HG03097 (cell line): Measurements from ENCODE around the gene KIF3C.
A peak's percentile ranks its signal among the peaks of the same experiment; 100 is the strongest.
"Not testable (repeated sequence)": the region's sequence is repeated elsewhere in the genome, so short reads cannot be mapped to it uniquely, and the experiment has no call there.

ENCODE experiments used
- ATAC-seq: cut with Tn5 transposase; IDR thresholded peaks from one replicate; pipeline ENCODE4 v1.9.1; 2021; ENCODE audit not compliant: unreplicated experiment, low FRiP score

Gene KIF3C

DNA sequence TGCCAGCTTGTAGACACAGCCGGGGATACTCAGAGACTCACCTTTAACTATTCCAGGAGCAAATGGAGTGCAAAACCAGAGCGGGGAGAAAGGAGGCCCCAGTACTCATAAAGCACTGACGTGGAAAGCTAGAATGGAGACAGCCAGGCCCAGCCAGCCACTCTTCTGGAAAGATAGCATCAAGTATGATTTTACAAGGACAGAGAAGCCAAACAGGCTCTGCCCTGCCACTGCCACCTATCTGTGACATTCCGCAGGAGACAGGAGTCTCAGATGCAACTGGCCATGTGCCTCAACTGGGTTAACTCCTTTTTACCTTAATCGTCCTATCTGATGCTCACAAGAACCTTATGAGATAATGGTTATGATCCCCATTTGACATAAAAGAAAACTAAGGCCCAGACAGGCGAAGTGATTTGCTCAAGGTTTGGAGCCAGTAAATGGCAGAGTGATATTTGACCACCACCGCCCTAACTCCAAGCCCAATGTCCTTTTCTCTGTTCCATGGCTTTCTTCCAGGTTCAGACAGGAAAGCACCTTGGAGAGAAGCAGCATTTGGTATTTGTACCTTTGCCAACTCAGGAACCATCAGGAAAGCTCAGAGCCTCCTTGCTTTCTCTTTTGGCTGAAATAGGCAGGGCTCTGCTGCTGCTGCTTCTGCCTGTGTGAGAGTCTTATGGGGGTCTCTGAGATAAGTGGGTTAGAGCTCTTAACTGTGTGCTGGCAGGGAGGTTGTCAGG lies 15.6 kb downstream of the KIF3C start:
- ATAC-seq, result no peak

DNA sequence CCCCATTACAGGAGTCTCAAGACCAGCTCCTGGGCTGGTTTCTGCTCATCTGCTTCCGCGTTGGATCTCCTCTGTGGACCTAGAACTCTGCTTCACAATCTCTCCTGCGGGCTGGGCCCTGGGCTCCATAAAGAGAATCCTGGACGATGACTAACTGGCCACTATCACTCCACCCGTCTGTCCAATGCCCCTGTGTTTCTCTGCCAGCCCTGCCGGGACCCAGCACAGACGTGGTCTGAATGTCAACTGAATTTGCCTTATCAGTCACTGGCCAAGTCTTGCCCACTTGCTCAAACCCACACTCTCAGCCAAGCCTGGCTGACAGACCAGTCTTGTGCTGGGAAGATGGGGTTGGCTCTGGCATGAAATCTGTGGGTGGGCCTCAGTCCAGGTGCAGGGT lies 17.4 kb downstream of the KIF3C start:
- ATAC-seq, result no peak

DNA sequence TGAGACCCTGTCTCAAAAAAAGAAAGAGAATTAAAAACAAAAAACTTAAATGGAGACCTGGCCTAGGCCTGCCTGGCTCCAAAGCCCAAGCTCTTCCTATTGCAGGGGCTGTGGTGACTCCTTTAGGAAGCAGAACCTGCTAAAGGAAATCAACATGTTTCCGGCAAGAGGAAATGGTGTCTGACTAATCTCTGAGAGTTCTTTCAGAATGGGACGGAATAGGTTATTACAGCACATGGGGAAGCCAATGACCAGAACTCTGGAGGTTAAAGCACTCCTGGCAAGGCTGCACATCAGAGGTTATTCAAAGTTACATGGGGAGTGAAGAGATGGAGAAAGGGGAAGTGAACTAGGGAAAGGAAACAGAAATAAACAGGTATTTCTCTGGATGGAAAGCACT lies 21.4 kb downstream of the KIF3C start:
- ATAC-seq, result no peak

DNA sequence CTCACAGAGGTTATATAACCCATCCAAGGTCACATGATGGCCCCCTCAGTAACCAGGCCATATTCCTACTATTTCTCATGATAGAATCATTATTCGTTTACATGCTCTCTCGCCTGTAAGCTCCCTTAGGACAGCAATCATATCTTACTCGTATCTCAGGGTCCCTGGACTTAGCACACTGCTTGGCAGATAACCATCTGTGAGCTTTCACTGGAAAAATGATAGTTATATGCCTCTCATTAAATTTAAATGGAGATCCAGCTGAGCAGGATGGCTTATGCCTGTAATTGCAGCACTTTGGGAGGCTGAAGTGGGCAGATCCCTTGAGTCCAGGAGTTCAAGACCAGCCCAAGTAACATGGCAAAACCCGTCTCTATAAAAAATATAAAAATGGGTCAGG lies 21.9 kb downstream of the KIF3C start:
- no peak for ATAC-seq

DNA sequence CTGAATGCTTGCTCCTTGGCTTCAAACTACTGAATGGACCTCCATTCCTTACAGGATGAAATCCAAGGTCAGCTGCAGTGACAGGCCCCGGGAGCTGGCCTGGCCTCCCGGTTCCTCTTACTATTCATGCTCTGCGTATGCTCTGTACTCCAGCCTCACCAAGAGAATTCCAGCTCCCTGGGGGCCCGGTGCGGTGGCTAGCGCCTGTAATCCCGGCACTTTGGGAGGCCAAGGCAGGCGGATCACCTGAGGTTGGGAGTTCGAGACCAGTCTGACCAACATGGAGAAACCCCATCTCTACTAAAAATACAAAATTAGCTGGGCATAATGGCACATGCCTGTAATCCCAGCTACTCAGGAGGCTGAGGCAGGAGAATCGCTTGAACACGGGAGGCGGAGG lies 23.7 kb downstream of the KIF3C start:
- not testable (repeated sequence) for ATAC-seq

DNA sequence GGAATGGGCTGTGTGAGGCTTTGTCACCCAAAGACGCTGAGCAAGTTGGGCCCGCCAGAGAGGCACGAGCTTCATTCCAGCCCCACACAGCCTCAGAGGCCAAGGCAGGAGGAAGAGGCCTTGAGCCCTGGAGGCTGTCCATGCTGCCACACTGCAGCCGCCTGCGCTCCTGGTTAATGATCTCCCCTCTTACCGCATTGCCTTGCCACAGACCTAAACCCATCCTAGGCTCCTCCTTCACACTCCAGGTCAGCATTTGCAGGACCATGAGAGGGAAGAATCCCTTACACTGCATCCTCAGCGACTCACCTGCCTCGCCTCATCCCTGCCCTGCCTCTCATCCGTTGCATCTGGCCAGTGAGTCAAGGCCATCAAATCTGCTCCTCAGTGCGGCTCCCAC lies 24.6 kb downstream of the KIF3C start:
- ATAC-seq, result no peak

DNA sequence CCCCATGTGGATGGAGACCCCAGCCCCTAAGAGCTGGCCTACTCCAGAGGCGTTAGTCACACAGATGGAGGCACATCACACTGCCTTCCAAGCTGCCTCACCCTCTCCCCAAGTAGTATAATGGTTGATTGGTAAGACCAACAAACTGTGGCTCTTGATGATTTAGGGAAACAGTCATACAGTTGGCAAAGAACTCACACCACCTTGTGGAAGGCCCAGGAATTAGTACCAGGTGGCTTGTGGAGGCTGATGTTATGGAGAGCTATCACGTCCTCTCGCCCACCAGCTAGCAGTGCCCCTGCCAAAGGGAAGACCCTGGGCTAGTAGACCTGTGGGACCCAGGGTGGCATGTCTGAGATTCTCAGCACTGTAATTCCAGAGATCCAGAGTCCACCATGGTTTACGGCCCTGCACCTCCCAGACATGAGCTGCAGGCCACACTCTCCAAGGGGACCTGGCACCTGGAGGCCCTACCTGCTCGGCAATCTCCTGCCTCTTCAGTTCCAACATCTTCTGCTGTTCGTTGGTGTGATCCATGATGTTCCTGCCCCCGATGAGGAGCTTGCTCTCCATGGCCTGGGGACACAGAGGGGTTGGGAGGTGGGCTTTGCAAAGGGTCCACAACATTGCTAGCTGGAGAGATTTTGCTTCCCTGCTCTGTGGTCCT lies 26.3 kb downstream of the KIF3C start:
- ATAC-seq, result no peak

DNA sequence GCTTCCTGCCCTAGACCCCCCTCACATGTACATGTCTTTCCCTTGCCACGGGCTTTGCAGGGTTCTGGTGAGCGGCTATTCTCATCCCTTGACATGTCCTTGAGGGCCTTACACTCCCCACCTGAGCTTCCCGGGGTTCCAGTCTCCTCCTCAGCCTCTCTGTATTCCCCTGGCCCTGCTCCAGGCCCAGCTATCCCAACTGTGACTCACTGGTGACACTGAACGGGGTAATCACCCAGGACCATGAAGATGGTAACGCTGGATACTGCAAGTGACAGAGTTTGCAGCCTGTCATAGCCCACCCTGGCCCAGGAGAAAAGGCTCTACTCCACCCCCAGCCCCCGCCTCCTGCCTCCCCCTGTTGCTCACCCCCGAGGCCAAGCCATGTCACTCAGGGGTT lies 27.3 kb downstream of the KIF3C start:
- ATAC-seq, result no peak

DNA sequence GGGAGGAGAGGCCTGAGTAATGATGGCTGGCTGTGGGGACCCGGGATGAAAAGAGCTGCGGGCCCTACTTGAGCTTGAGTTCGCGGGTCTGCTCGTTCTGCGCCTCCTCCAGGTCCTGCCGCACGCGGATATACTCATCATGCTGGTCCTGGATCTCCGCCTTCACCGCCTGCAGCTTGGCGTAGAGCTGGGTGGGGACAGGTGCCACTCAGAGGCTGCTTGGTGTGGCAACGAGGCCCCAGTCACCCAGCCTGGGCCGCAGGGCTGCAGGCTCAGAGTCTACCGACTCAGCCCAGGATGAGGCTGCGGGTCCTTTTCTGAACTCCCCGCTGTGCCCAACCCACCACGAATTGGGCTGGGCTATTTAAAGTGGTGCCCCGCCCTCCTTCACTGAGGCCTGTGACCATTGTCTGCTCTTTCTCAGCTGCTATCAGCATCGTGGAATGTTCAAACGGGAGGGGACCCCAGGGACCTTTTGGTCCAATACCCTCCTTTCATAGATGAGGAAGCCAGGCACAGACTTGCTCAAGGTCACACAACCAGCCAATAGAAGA lies 28.0 kb downstream of the KIF3C start:
- ATAC-seq, result no peak

DNA sequence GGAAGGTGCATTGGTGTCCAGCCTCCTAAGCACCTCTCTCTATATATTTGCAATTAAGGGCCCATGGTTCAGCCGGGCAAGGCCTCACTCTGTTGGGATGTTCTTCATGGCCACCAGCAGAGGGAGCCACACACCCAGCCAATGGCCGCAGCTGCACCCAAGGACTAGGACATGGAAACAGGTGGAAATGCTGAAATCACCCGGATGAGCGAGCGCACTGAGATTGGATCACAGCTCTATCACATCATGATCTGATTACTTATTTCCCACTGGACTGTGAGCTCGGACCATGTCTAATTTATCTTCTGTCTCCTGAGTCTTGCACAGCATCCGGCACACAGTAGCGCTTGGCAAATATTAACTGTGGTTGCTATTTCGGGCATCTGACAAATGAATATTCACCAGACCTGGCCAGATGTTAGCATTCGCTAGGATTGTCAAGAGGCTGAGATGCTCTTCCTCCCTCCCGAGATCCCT lies 31.2 kb downstream of the KIF3C start:
- peak; percentile 70 for ATAC-seq

DNA sequence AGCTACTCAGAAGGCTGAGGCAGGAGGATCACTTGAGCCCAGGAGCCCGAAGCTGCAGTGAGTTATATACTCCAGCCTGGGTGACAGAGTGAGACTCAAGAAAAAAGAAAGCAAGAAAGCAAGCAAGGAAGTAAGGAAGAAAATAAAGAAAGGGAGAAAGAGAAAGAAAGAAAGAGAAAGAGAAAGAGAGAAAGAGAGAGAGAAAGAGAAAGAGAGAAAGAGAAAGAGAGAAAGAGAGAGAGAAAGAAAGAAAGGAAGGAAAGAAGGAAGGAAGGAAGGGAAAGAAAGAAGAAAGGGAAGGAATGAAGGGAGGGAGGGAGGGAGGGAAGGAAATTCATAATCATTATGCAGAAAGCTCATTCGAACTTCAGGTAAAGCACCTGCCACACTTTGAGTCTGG lies 33.9 kb downstream of the KIF3C start:
- ATAC-seq, result no peak

DNA sequence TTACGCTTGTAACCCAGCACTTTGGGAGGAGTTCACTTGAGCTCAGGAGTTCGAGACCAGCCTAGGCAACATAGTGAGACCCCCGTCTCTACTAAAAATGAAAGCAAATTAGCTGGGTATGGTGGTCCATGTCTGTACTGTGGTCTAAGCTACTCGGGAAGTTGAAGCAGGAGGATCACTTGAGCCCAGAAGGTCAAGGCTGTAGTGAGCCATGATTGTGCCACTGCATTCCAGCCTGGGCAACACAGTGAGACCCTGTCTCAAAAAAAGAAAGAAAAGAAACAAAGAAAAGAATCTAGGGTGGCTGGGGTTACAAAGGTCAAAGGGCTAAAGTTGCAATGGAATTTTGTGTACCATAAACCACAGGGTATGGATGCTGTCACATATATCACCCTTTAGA lies 41.3 kb downstream of the KIF3C start:
- no peak for ATAC-seq

DNA sequence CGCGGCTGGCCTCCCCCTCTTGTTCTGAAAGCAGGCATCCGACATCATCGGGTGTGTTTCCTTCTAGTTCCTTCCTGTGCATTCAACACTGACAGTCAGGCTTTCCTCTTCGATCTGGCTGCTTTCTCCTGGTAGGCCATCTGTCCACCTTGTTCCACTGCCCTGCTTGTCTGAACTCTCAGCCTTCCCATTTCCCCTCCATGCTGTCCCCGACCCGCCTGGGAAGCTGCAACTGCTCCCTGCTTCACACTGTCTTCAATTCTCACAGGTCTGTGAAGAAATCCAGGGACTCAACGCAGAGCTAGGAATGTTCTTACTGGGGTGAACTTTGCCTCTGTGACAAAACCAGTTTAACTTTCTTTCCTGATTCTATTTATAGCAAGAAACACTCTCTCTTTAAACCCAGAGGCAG lies 43.0 kb downstream of the KIF3C start:
- ATAC-seq, result no peak

DNA sequence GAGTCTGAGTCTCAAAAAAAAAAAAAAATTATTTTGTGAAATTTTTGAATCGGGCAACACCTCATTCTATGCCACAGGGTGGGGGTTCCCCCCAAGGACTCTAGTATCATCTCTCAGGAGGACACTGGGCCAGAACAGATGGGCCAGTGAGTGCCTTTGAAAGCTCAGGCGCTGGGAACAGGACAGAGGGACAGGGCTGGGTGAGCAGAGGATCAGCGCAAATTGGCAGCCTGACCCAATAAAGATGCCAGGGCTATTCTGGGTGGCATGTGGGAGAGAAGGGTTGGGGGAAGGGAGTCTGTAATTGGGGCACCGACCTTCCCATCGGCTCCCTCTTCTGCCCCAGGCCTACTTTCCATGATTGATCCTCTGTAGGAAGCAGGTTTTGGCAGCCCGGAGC lies 44.0 kb downstream of the KIF3C start:
- no peak for ATAC-seq

DNA sequence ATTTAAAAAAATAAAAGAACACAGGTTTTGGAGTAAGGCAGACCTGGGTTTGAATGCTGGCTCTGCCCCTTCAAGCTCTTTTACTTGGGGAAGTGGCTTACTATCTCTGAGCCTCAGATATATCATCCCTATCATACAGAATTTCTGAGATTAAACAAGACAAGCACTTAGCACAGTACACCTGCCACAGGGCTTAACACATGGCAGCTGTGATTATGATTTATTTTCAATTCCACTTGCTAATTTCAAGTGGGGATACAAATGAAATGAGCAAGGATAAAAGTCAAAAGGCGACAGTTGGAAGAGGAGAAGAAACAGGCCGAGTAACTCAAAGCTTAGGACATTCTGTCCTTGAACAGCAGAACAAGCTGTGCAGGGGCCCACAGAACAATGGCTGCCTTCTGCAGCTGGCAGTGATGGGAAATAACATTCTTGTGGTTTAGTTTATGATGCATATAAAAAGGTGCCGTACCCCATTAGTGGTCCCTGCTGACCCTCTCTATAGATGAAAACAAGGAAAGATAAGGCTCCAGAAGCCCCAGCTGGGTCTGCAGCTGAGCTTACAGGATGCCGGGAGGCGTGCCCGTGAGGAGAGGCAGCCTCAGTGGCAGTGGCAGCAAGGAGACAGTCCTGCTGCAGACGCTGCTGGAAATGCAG lies 45.3 kb downstream of the KIF3C start:
- no peak for ATAC-seq

DNA sequence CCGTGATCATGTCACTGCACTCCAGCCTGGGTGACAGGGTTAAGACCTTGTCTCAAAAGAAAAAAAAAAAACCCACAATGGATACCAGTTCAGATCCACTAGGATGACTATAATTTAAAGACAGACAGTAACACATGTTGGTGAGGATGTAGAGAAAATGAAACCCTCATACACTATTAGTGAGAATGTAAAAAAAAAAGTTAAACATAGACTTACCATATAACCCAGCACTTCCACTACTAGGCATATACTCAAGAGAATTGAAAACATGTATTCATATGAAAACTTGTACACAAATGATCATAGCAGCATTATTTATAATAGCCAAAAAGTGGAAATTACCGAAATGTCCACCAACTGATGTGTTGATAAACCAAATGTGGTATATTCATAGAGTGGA lies 48.7 kb downstream of the KIF3C start:
- no peak for ATAC-seq

DNA sequence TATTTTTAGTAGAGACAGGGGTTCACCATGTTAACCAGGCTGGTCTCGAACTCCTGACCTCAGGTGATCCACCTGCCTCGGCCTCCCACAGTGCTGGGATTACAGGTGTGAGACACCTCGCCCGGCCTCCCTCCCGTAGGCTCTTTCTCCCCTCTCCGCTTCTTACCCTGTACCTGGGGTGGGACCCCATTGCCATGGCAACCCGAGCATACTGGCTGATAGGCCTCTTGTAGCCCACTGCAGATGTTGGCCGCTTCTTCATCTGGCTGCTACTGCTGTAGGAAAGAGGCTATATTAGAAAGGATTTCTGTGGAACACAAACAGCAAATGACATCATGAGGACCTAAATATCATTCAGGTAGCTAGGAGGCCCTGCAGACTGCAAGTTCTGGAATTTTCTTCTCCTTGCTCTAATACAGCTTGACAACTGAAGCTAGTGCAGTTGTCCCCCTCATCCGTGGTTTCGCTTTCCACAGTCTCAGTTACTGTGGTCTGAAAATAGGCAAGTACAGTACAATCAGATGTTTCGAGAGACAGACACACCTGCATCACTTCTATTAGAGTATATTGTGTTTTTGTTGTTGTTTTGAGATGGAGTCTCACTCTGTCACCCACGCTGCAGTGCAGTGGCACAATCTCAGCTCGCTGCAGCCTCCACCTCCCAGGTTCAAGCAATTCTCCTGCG lies 52.4 kb downstream of the KIF3C start:
- no peak for ATAC-seq

DNA sequence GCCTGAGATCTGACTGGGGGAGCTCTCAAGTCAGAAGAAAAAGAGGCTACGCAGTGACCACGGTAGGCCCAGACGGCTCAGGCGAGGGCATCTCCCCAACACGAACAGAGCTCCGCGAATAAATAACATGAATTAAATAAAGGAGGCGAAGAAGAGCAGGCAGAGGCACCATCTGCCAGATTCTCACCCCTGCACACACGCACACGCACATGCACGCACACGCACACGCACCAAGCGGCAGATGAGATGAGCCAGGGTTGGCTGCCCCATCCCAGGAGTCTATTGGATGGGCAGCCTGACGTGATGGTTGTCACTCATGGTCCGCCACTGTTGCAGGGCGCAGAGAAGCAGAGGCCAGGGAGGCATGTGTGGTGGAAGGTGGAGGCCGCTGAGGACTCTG lies 53.6 kb downstream of the KIF3C start:
- ATAC-seq, result no peak

DNA sequence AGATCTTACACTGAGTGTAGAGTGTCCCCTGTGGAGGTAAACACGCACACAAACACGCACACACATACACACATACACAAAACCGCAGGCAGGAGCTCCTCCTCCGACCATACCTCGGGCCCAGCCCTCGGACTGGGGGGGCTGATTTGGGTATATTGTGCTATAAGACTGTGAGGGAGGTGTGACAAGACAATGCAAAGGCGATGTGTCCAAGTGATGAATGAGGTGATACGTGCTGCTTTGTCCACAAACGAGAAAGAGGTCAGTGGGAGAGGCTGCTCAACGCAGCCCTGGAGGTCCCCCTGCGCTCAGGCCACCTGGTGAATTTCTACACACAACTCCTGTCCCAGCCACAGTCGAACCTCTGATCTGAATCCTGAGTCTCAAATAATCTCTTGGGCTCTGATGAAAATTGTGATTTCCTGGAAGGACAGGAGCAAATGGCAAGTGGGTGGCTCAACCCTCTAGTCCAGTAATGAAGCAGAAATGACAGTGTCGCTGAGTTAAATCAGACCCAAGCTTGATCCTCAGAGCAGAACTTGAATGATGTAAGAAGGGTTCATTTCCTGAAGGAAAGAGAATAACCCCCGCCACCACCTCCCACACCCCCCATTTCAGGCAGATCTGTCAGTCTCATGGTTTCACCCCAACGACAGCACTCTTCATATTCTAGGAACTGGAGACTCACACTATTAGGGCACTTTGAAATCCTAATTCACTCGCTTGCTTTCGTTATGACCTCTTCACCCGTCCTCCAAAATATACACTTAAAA lies 55.1 kb downstream of the KIF3C start:
- ATAC-seq, result no peak

DNA sequence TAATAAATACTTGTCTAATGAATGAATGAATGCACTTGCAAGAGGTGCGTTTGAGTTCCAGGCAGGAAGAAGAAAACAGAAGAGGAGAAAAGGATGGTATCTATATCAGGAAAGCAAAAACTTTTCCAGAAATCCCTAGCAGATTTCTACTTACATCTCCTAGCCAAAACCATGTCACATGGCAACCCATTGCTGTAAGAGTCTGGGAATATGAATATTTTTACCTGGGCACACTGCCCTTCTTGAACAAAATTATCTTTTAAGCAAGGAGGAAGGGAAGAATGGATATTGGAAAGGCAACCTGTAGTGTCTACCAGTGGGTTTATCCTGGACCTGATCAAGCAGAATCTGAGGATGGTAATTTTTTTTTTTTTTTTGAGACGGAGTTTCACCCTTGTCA lies 59.8 kb downstream of the KIF3C start:
- ATAC-seq, result no peak
